ENCODE measurements around the gene HOOK1. TPM values are rescaled to one million over a fixed set of nuclear protein-coding genes. Genes with fewer than 3 reads are reported as not detected.

Gene HOOK1
- total RNA-seq, 1 experiment from 2014 or later: 272 TPM

DNA sequence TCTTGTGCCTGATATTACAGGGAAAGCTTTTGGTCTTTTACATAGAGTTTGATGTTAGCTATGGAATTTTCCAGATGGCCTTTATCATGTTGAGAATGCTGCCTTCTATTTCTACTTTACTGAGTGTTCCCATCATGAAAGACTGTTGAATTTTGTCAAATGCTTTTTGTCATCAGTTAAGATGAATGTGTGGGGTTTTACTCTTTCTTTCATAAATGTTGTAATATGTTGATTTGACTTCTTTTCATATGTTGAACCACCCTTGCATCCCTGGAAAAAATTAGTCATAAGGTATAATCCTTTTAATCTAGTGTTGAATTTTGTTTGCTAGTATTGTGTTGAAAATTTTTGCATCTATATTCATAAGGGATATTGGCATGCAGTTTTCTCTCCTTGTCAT lies 16.1 kb upstream of the HOOK1 start:
- POLR2A ChIA-PET (ENCODE audit: low non-redundant PET): no interaction called here
- Histone ChIP-seq H3K36me3 (ENCODE audit: insufficient read depth, low read length, poor library complexity, severe bottlenecking) (no peaks in the 10 kb centered on the region), H3K4me1 (ENCODE audit: insufficient read depth, low read length, poor library complexity, severe bottlenecking) (no peaks in the 10 kb centered on the region), H3K4me3 (ENCODE audit: low read depth, low read length, poor library complexity, severe bottlenecking) (no peak overlapping the region), H3K27me3 (replicated peaks; ENCODE audit: insufficient read depth, low read depth, low read length, poor library complexity) (no peaks in the 10 kb centered on the region), H3K9me3 (ENCODE audit: low read depth, low read length, poor library complexity, severe bottlenecking) (peaks cover 4% of the 10 kb centered on the region), H3K27ac (ENCODE audit: low read depth, low read length, poor library complexity, severe bottlenecking) (no peak overlapping the region)
- no TSS peak for BruUV-seq (replicated peaks)
- DNase-seq (ENCODE audit: low spot score): no peak
- CTCF ChIA-PET: no interaction called here
- intact Hi-C loops (cut with micrococcal nuclease; ENCODE audit: unreplicated experiment): no loop called here
- no peak for TF ChIP-seq EZH2 (IDR thresholded peaks at IDR 0.05; ENCODE audit: borderline replicate concordance, low read depth, low read length, poor library complexity, severe bottlenecking)
- TF ChIP-seq, protein P1, sequence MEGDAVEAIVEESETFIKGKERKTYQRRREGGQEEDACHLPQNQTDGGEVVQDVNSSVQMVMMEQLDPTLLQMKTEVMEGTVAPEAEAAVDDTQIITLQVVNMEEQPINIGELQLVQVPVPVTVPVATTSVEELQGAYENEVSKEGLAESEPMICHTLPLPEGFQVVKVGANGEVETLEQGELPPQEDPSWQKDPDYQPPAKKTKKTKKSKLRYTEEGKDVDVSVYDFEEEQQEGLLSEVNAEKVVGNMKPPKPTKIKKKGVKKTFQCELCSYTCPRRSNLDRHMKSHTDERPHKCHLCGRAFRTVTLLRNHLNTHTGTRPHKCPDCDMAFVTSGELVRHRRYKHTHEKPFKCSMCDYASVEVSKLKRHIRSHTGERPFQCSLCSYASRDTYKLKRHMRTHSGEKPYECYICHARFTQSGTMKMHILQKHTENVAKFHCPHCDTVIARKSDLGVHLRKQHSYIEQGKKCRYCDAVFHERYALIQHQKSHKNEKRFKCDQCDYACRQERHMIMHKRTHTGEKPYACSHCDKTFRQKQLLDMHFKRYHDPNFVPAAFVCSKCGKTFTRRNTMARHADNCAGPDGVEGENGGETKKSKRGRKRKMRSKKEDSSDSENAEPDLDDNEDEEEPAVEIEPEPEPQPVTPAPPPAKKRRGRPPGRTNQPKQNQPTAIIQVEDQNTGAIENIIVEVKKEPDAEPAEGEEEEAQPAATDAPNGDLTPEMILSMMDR (conservative IDR thresholded peaks at IDR 0.05; ENCODE audit: low read depth, low read length): no peak

DNA sequence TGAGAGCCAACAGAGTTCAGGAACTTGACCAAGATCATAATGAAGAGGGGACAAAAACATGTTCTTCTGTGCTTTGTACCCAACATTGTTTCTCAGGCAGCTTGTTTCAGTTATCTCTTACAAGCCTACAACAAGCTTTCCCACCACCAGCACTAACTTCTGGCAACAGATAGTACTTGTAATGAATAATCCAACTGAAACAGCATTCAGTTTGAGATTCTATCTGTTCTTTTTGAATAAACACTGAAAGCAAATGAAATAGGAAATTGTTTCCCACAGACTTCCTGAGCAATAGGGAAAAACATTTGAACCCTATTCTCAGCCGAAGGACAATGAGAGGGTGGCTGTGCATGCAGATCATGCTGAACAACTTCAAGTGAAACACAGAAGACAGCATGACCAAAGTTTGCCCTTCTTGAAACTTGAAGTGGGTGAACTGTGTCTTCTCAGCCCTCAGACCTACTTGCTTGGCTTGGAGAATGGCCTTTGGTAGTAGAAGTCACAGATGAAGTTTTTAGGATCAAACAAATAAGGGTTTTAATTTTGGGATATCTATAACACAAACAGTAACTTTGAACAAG lies 11.2 kb upstream of the HOOK1 start:
- DNase-seq (ENCODE audit: low spot score): no peak
- no TSS peak for BruUV-seq (replicated peaks)
- POLR2A ChIA-PET (ENCODE audit: low non-redundant PET): no interaction called here
- no peak overlapping the region for H3K4me3 ChIP-seq (ENCODE audit: low read depth, low read length, poor library complexity, severe bottlenecking)
- intact Hi-C loops (cut with micrococcal nuclease; ENCODE audit: unreplicated experiment): no loop called here
- CTCF ChIA-PET: no interaction called here
- H3K27ac ChIP-seq (ENCODE audit: low read depth, low read length, poor library complexity, severe bottlenecking): no peak overlapping the region
- H3K27me3 ChIP-seq (replicated peaks; ENCODE audit: insufficient read depth, low read depth, low read length, poor library complexity): no peaks in the 10 kb centered on the region
- H3K36me3 ChIP-seq (ENCODE audit: insufficient read depth, low read length, poor library complexity, severe bottlenecking): no peaks in the 10 kb centered on the region
- H3K9me3 ChIP-seq (ENCODE audit: low read depth, low read length, poor library complexity, severe bottlenecking): no peaks in the 10 kb centered on the region
- TF ChIP-seq EZH2 (IDR thresholded peaks at IDR 0.05; ENCODE audit: borderline replicate concordance, low read depth, low read length, poor library complexity, severe bottlenecking): no peak
- TF ChIP-seq, protein P1 (conservative IDR thresholded peaks at IDR 0.05; ENCODE audit: low read depth, low read length): no peak
- H3K4me1 ChIP-seq (ENCODE audit: insufficient read depth, low read length, poor library complexity, severe bottlenecking): peaks cover 2% of the 10 kb centered on the region

DNA sequence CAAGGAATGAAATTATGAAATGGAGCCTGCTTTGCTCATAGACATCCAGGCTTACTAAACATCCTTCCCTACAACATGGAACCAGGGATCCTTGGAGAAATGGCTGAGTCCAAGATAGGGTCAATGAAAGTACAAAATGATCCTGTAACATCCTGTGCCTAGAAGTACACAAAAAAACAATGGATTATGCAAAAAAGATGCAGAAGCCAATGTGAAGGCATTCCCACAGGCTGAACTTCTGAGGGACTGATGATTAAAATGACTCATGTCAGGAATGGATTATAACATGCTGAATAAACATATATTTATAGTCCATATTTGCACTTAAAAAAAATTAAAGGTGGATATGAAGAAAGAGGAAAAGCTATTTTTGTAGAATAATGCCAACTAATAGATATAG lies 10.4 kb upstream of the HOOK1 start:
- POLR2A ChIA-PET (ENCODE audit: low non-redundant PET): no interaction called here
- TF ChIP-seq EZH2 (IDR thresholded peaks at IDR 0.05; ENCODE audit: borderline replicate concordance, low read depth, low read length, poor library complexity, severe bottlenecking): no peak
- TF ChIP-seq, protein P1 (conservative IDR thresholded peaks at IDR 0.05; ENCODE audit: low read depth, low read length): no peak
- no peak overlapping the region for H3K4me3 ChIP-seq (ENCODE audit: low read depth, low read length, poor library complexity, severe bottlenecking)
- H3K36me3 ChIP-seq (ENCODE audit: insufficient read depth, low read length, poor library complexity, severe bottlenecking): no peaks in the 10 kb centered on the region
- BruUV-seq (replicated peaks): no TSS peak
- intact Hi-C loops (cut with micrococcal nuclease; ENCODE audit: unreplicated experiment): no loop called here
- CTCF ChIA-PET: no interaction called here
- peaks cover 9% of the 10 kb centered on the region for H3K4me1 ChIP-seq (ENCODE audit: insufficient read depth, low read length, poor library complexity, severe bottlenecking)
- DNase-seq (ENCODE audit: low spot score): no peak
- no peaks in the 10 kb centered on the region for H3K9me3 ChIP-seq (ENCODE audit: low read depth, low read length, poor library complexity, severe bottlenecking)
- H3K27ac ChIP-seq (ENCODE audit: low read depth, low read length, poor library complexity, severe bottlenecking): no peak overlapping the region
- no peaks in the 10 kb centered on the region for H3K27me3 ChIP-seq (replicated peaks; ENCODE audit: insufficient read depth, low read depth, low read length, poor library complexity)

All from A673 (cell line).